ENCODE measurements around the gene MAPK8IP2. TPM values are rescaled to one million over a fixed set of nuclear protein-coding genes. Genes with fewer than 3 reads are reported as not detected.

MAPK8IP2 gene
- total RNA-seq, 1 donor = 0.43 TPM

DNA sequence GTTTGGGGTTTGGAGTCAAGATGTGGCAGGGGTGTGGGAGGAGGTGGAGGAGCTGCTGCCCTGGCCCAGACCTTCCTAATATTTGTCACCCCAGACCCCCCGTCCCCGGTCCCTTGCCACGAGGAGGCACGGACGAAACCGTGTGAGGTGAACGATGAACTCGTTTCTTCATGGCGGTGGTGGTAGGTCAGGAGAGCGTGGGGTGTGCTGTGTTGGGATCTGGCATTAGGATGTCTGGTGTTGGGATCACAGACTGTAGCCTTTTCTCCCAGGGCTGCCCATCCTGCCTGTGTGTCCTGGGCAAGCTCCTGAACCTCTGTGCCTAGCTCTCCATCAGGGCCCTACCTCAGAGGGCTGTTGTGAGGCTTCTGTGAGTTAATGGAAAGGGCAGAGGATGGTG, 8.4 kb downstream of the MAPK8IP2 start:
- no peak for DNase-seq (ENCODE audit: low read depth)
- H3K4me3 ChIP-seq (ENCODE audit: low read depth, low read length) = no peak overlapping the region
- TF ChIP-seq CTCF (IDR thresholded peaks at IDR 0.05; ENCODE audit: insufficient read depth, low read depth, low read length) = no peak

DNA sequence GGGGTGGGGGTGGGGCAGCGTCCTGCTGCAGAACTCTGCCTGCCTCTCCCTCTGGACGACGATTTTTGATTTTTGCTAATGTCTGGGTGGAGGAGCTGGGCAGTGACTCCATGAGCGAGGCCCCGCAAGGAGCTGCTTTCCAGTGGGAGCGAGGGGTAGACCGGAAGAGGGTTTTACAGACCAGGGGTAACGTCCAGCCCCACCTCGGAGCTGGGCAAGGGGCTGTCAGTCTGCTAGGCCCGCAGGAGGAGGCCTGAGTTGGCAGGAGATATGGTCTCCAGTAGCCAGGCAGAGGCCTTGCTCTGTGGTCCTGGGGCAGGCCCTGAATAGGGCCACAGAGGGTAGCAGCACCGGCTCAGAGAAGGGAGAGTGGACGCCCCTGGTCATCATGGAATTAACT, 9.0 kb downstream of the MAPK8IP2 start:
- no peak overlapping the region for H3K4me3 ChIP-seq (ENCODE audit: low read depth, low read length)
- DNase-seq (ENCODE audit: low read depth) = no peak
- TF ChIP-seq CTCF (IDR thresholded peaks at IDR 0.05; ENCODE audit: insufficient read depth, low read depth, low read length) = no peak

DNA sequence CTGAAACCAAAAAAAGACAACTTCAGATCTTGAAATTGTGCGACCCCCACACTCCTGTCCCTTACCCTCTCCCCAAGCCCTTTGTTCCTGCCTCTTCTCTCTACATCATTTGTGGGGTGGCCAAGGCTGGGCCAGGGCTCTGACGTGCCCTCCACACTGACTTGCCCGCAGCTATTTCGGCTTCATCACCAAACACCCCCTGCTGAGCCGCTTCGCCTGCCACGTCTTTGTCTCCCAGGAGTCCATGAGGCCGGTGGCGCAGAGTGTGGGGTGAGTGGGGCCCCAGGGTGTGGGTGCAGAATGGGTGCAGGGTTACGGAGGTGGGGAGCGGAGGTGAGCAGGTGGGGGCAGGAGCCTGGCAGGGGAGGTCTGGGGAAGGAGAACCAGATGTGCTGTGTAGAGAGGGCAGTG, 9.5 kb downstream of the MAPK8IP2 start:
- DNase-seq (ENCODE audit: low read depth) = no peak
- no peak overlapping the region for H3K4me3 ChIP-seq (ENCODE audit: low read depth, low read length)
- no peak for TF ChIP-seq CTCF (IDR thresholded peaks at IDR 0.05; ENCODE audit: insufficient read depth, low read depth, low read length)

DNA sequence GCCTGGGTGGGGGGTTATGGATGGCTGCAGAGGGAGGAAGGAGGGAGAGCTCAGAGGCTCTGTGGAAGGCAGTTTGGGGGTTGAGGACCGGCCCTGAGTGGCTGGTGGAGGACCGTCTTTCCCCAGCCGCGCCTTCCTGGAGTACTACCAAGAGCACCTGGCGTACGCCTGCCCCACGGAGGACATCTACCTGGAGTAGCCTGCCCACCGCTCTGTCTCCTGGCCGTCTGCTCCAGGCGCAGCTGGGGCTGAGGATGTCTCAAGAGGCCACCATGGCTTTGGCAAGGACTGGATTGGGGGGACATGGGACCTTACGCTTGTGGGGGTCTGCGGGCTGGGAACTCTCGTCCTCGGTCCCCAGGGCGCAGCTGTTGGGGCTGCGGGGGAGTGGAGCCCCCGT, 10.0 kb downstream of the MAPK8IP2 start:
- no peak for DNase-seq (ENCODE audit: low read depth)
- TF ChIP-seq CTCF (IDR thresholded peaks at IDR 0.05; ENCODE audit: insufficient read depth, low read depth, low read length) = no peak
- no peak overlapping the region for H3K4me3 ChIP-seq (ENCODE audit: low read depth, low read length)

GRCh38 chr22:50611341-50612060, 10.9 kb downstream of the MAPK8IP2 start:
- TF ChIP-seq CTCF (IDR thresholded peaks at IDR 0.05; ENCODE audit: insufficient read depth, low read depth, low read length) = no peak
- no peak for DNase-seq (ENCODE audit: low read depth)

GRCh38 chr22:50612168-50612527, 11.6 kb downstream of the MAPK8IP2 start:
- TF ChIP-seq CTCF (IDR thresholded peaks at IDR 0.05; ENCODE audit: insufficient read depth, low read depth, low read length) = no peak
- DNase-seq (ENCODE audit: low read depth) = no peak
- no peak overlapping the region for H3K4me3 ChIP-seq (ENCODE audit: low read depth, low read length)

More at GRCh38 chr22:50611341-50612060, 10.9 kb downstream of the MAPK8IP2 start:
- H3K4me3 ChIP-seq (ENCODE audit: low read depth, low read length) = no peak overlapping the region
